ENCODE results near the gene TECR. TPM values are rescaled to one million over a fixed set of nuclear protein-coding genes. Genes with fewer than 3 reads are reported as not detected.

Gene TECR
- polyA plus RNA-seq, 3 donors: 59.8 to 79.6 (median 76.7) TPM

DNA sequence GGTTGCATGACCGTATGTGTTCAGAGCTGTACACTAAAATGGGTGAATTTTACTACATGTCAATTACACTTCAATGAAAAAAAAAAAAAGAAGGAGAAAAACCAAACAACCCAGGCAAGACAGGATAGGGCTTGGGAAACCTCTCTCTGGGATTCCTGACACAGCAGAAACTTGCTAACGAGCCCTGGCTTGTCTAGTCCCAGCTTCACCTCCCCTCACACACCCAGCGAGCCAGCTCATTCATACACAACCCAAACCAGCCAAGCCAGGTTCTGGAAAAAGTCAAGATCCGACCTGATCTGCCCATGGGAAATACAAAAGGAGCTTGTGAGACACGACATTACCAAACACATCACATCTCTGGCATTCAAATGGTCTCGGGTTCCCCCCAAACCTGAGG lies 3.7 kb upstream of the TECR start:
- TF ChIP-seq, protein P1, sequence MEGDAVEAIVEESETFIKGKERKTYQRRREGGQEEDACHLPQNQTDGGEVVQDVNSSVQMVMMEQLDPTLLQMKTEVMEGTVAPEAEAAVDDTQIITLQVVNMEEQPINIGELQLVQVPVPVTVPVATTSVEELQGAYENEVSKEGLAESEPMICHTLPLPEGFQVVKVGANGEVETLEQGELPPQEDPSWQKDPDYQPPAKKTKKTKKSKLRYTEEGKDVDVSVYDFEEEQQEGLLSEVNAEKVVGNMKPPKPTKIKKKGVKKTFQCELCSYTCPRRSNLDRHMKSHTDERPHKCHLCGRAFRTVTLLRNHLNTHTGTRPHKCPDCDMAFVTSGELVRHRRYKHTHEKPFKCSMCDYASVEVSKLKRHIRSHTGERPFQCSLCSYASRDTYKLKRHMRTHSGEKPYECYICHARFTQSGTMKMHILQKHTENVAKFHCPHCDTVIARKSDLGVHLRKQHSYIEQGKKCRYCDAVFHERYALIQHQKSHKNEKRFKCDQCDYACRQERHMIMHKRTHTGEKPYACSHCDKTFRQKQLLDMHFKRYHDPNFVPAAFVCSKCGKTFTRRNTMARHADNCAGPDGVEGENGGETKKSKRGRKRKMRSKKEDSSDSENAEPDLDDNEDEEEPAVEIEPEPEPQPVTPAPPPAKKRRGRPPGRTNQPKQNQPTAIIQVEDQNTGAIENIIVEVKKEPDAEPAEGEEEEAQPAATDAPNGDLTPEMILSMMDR (IDR thresholded peaks at IDR 0.05): no peak
- H3K27ac ChIP-seq (ENCODE audit: low read depth in 1 of 2, low read length in 2 of 2): peak overlapping the region in 1 of 2 donors; percentile 9
- no peak for DNase-seq
- 87% methylated on average over 4 of the region's 6 CpGs for WGBS (ENCODE audit: insufficient coverage)
- no peak overlapping the region for H3K4me3 ChIP-seq (replicated peaks in 1 of 3; ENCODE audit: low read depth in 2 of 3, low read length in 3 of 3)
- H3K79me2 ChIP-seq (ENCODE audit: insufficient read depth, low read length): peaks cover 10% of the 10 kb centered on the region
- Mint-ChIP-seq H3K27me3 (ENCODE audit: low read depth in 3 of 3) (peaks cover 0 to 4% (median 0%) of the 10 kb centered on the region in 3 donors), H3K9me3 (peaks cover 0 to 2% (median 0%) of the 10 kb centered on the region in 7 donors), H3K36me3 (no peaks in the 10 kb centered on the region), H3K4me3 (no peak overlapping the region), H3K4me1 (peaks cover 18% of the 10 kb centered on the region), H3K27ac (no peak overlapping the region)
- H3K4me1 ChIP-seq (ENCODE audit: control insufficient read depth in 1 of 2, insufficient read depth in 2 of 2, low read length in 2 of 2): peaks cover 14 to 15% of the 10 kb centered on the region in 2 donors
- intact Hi-C loops (cut with micrococcal nuclease): no loop called here
- no peak overlapping the region for H2AFZ ChIP-seq (ENCODE audit: insufficient read depth, low read depth, low read length, poor library complexity, severe bottlenecking)
- no peak overlapping the region for H3K4me2 ChIP-seq (replicated peaks; ENCODE audit: extremely low read depth, low read length, poor library complexity, severe bottlenecking)
- H3K9me3 ChIP-seq (replicated peaks in 1 of 2; ENCODE audit: control insufficient read depth in 1 of 2, insufficient read depth in 1 of 2, low read length in 2 of 2): no peaks in the 10 kb centered on the region
- no peaks in the 10 kb centered on the region for H4K20me1 ChIP-seq (ENCODE audit: insufficient read depth, low read length)
- no peaks in the 10 kb centered on the region for H3K36me3 ChIP-seq (replicated peaks in 1 of 2; ENCODE audit: control insufficient read depth in 1 of 2, insufficient read depth in 2 of 2, low read length in 2 of 2)
- no peaks in the 10 kb centered on the region for H3K27me3 ChIP-seq (ENCODE audit: control insufficient read depth in 2 of 2, insufficient read depth in 2 of 2, low read length in 2 of 2)
- H3K9ac ChIP-seq (ENCODE audit: insufficient read depth, low read length, poor library complexity, severe bottlenecking): no peak overlapping the region

DNA sequence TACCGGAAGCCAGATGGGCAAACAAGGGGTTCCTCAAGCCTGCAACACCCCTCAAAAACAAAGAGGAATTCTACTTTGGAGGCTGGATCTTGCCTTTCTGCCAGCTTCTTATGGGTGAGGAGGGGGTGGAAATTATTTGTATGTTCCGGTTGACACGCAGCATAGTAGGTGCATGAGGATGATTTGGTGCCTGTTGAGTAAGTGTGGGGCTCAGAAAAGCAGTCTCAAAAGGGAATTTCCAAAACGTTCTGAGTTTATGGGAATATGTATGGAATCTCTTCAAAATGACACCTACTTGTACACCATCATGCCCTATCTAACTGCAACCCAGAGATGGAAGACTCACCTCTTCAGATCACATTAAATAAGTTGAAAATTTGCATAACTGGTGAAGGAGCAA lies 3.0 kb upstream of the TECR start:
- Histone ChIP-seq H3K9me3 (replicated peaks in 1 of 2; ENCODE audit: control insufficient read depth in 1 of 2, insufficient read depth in 1 of 2, low read length in 2 of 2) (no peaks in the 10 kb centered on the region), H3K79me2 (ENCODE audit: insufficient read depth, low read length) (peaks cover 17% of the 10 kb centered on the region), H4K20me1 (ENCODE audit: insufficient read depth, low read length) (no peaks in the 10 kb centered on the region), H3K4me3 (replicated peaks in 1 of 3; ENCODE audit: low read depth in 2 of 3, low read length in 3 of 3) (no peak overlapping the region), H3K27ac (ENCODE audit: low read depth in 1 of 2, low read length in 2 of 2) (no peak overlapping the region), H3K9ac (ENCODE audit: insufficient read depth, low read length, poor library complexity, severe bottlenecking) (no peak overlapping the region), H3K4me2 (replicated peaks; ENCODE audit: extremely low read depth, low read length, poor library complexity, severe bottlenecking) (no peak overlapping the region), H2AFZ (ENCODE audit: insufficient read depth, low read depth, low read length, poor library complexity, severe bottlenecking) (no peak overlapping the region), H3K36me3 (replicated peaks in 1 of 2; ENCODE audit: control insufficient read depth in 1 of 2, insufficient read depth in 2 of 2, low read length in 2 of 2) (no peaks in the 10 kb centered on the region), H3K27me3 (ENCODE audit: control insufficient read depth in 2 of 2, insufficient read depth in 2 of 2, low read length in 2 of 2) (no peaks in the 10 kb centered on the region), H3K4me1 (ENCODE audit: control insufficient read depth in 1 of 2, insufficient read depth in 2 of 2, low read length in 2 of 2) (peaks cover 20 to 22% of the 10 kb centered on the region in 2 donors)
- Mint-ChIP-seq H3K9me3 (peaks cover 0 to 2% (median 0%) of the 10 kb centered on the region in 7 donors), H3K4me3 (no peak overlapping the region), H3K36me3 (no peaks in the 10 kb centered on the region), H3K27ac (no peak overlapping the region), H3K27me3 (ENCODE audit: low read depth in 3 of 3) (peaks cover 0 to 3% (median 0%) of the 10 kb centered on the region in 3 donors), H3K4me1 (peaks cover 23% of the 10 kb centered on the region)
- TF ChIP-seq, protein P1 (IDR thresholded peaks at IDR 0.05): no peak
- intact Hi-C loops (cut with micrococcal nuclease): no loop called here
- 100% methylated on average over 2 of the region's 4 CpGs for WGBS (ENCODE audit: insufficient coverage)
- DNase-seq: no peak

Data from CD14-positive monocyte (primary cell).